ENCODE measurements around the gene PTP4A1.
"Not testable (repeated sequence)": the region's sequence is repeated elsewhere in the genome, so short reads cannot be mapped to it uniquely, and the experiment has no call there.

The PTP4A1 gene

GRCh38 chr6:63581355-63582013 is 9.2 kb downstream of the PTP4A1 start:
- TF ChIP-seq CTCF (IDR thresholded peaks at IDR 0.05; ENCODE audit: low read depth, low read length): no peak

GRCh38 chr6:63582579-63583231 is 10.4 kb downstream of the PTP4A1 start:
- Histone ChIP-seq H3K9me3 (no peaks in the 10 kb centered on the region), H3K27me3 (no peaks in the 10 kb centered on the region), H3K4me3 (ENCODE audit: low read depth, low read length) (no peak overlapping the region), H3K36me3 (peaks cover 37% of the 10 kb centered on the region), H3K4me1 (no peaks in the 10 kb centered on the region)
- TF ChIP-seq CTCF (IDR thresholded peaks at IDR 0.05; ENCODE audit: low read depth, low read length): no peak
- DNase-seq: no peak

More at GRCh38 chr6:63581355-63582013, 9.2 kb downstream of the PTP4A1 start:
- Histone ChIP-seq H3K36me3 (peaks cover 48% of the 10 kb centered on the region), H3K9me3 (no peaks in the 10 kb centered on the region), H3K4me3 (ENCODE audit: low read depth, low read length) (no peak overlapping the region), H3K27me3 (no peaks in the 10 kb centered on the region), H3K4me1 (no peaks in the 10 kb centered on the region)
- DNase-seq: no peak

GRCh38 chr6:63584125-63584514 is 11.8 kb downstream of the PTP4A1 start:
- Histone ChIP-seq H3K4me1 (no peaks in the 10 kb centered on the region), H3K9me3 (no peaks in the 10 kb centered on the region), H3K36me3 (peaks cover 23% of the 10 kb centered on the region), H3K27me3 (no peaks in the 10 kb centered on the region), H3K4me3 (ENCODE audit: low read depth, low read length) (no peak overlapping the region)
- no peak for TF ChIP-seq CTCF (IDR thresholded peaks at IDR 0.05; ENCODE audit: low read depth, low read length)
- no peak for DNase-seq

- no peaks in the 10 kb centered on the region for H3K9me3 ChIP-seq
- DNase-seq: no peak
- TF ChIP-seq CTCF (IDR thresholded peaks at IDR 0.05; ENCODE audit: low read depth, low read length): no peak
- H3K27me3 ChIP-seq: no peaks in the 10 kb centered on the region
- peaks cover 19% of the 10 kb centered on the region for H3K36me3 ChIP-seq
- no peak overlapping the region for H3K4me3 ChIP-seq (ENCODE audit: low read depth, low read length)
- H3K4me1 ChIP-seq: no peaks in the 10 kb centered on the region
Measured at GRCh38 chr6:63584566-63584965, 12.3 kb downstream of the PTP4A1 start.

- not testable (repeated sequence) for H3K4me3 ChIP-seq (ENCODE audit: low read depth, low read length); H3K27me3 ChIP-seq; H3K4me1 ChIP-seq; H3K36me3 ChIP-seq; DNase-seq; H3K9me3 ChIP-seq
Measured at GRCh38 chr6:63585652-63586051, 13.4 kb downstream of the PTP4A1 start.

- no peak for DNase-seq
- Histone ChIP-seq H3K4me1 (no peaks in the 10 kb centered on the region), H3K27me3 (no peaks in the 10 kb centered on the region), H3K36me3 (no peaks in the 10 kb centered on the region), H3K9me3 (no peaks in the 10 kb centered on the region), H3K4me3 (ENCODE audit: low read depth, low read length) (no peak overlapping the region)
- no peak for TF ChIP-seq CTCF (IDR thresholded peaks at IDR 0.05; ENCODE audit: low read depth, low read length)
Measured at GRCh38 chr6:63589952-63590411, 17.7 kb downstream of the PTP4A1 start.

Measured in BE2C (cell line).